Measurements from ENCODE around the gene MAP7D3.
"Not testable (repeated sequence)": the region's sequence is repeated elsewhere in the genome, so short reads cannot be mapped to it uniquely, and the experiment has no call there.

The MAP7D3 gene

GRCh38 chrX:136251041-136251991, at the start of gene MAP7D3:
MAP7D3 (minus strand) TSS chrX:136251400; CDS start chrX:136251358, 42 bp downstream.
- DNase-seq (ENCODE audit: low read depth, low spot score), result peak; percentile 28

GRCh38 chrX:136300721-136301120, 49.5 kb upstream of the MAP7D3 start, which contains the start of gene ADGRG4:
ADGRG4 (plus strand) TSS chrX:136300963; CDS start chrX:136308778, 7,815 bp downstream.
- not testable (repeated sequence) for DNase-seq (ENCODE audit: low read depth, low spot score)

- DNase-seq (ENCODE audit: low read depth, low spot score), result no peak
Observed at GRCh38 chrX:136295380-136295779, 44.2 kb upstream of the MAP7D3 start.

- DNase-seq (ENCODE audit: low read depth, low spot score), result no peak
Observed at GRCh38 chrX:136292656-136293055, 41.5 kb upstream of the MAP7D3 start.

GRCh38 chrX:136291824-136292223, 40.6 kb upstream of the MAP7D3 start:
- no peak for DNase-seq (ENCODE audit: low read depth, low spot score)

GRCh38 chrX:136286375-136286774, 35.2 kb upstream of the MAP7D3 start:
- DNase-seq (ENCODE audit: low read depth, low spot score), result not testable (repeated sequence)

GRCh38 chrX:136275553-136275952, 24.4 kb upstream of the MAP7D3 start:
- DNase-seq (ENCODE audit: low read depth, low spot score), result no peak

GRCh38 chrX:136273986-136274385, 22.8 kb upstream of the MAP7D3 start:
- no peak for DNase-seq (ENCODE audit: low read depth, low spot score)

GRCh38 chrX:136272325-136272724, 21.1 kb upstream of the MAP7D3 start:
- no peak for DNase-seq (ENCODE audit: low read depth, low spot score)

- no peak for DNase-seq (ENCODE audit: low read depth, low spot score)
Observed at GRCh38 chrX:136271300-136271699, 20.1 kb upstream of the MAP7D3 start.

- DNase-seq (ENCODE audit: low read depth, low spot score), result no peak
Observed at GRCh38 chrX:136269921-136270320, 18.7 kb upstream of the MAP7D3 start.

GRCh38 chrX:136268051-136269048, 17.1 kb upstream of the MAP7D3 start:
- peak; percentile 21 for DNase-seq (ENCODE audit: low read depth, low spot score)

- DNase-seq (ENCODE audit: low read depth, low spot score), result no peak
Observed at GRCh38 chrX:136266828-136267227, 15.6 kb upstream of the MAP7D3 start.

- DNase-seq (ENCODE audit: low read depth, low spot score), result no peak
Observed at GRCh38 chrX:136262812-136263315, 11.7 kb upstream of the MAP7D3 start.

GRCh38 chrX:136262243-136262642, 11.0 kb upstream of the MAP7D3 start:
- DNase-seq (ENCODE audit: low read depth, low spot score), result no peak

GRCh38 chrX:136261321-136261720, 10.1 kb upstream of the MAP7D3 start:
- no peak for DNase-seq (ENCODE audit: low read depth, low spot score)

- no peak for DNase-seq (ENCODE audit: low read depth, low spot score)
Observed at GRCh38 chrX:136260776-136261175, 9.6 kb upstream of the MAP7D3 start.

GRCh38 chrX:136259543-136259942, 8.3 kb upstream of the MAP7D3 start:
- DNase-seq (ENCODE audit: low read depth, low spot score), result no peak

- no peak for DNase-seq (ENCODE audit: low read depth, low spot score)
Observed at GRCh38 chrX:136258951-136259350, 7.8 kb upstream of the MAP7D3 start.

GRCh38 chrX:136256026-136256425, 4.8 kb upstream of the MAP7D3 start:
- no peak for DNase-seq (ENCODE audit: low read depth, low spot score)

- DNase-seq (ENCODE audit: low read depth, low spot score), result no peak
Observed at GRCh38 chrX:136255541-136255940, 4.3 kb upstream of the MAP7D3 start.

All from activated CD4-positive, CD25-positive, alpha-beta regulatory T cell treated with anti-CD3 and anti-CD28 coated beads, Interleukin-2, amount 50 U/mL, for 16 hours (primary cell).